Astrocyte (in vitro differentiated cells and primary cell): ENCODE results near the gene CLCN7.

Source experiments
- EZH2 ChIP-seq: IDR thresholded peaks from 2 replicates; pipeline ENCODE4 v1.6.1; 2012; ENCODE audit warnings: mild to moderate bottlenecking, low read length, inconsistent platforms; ENCODE audit not compliant: insufficient read depth
- TF ChIP-seq, protein P1 (sequence below): IDR thresholded peaks from 2 replicates; pipeline ENCODE4 v1.5.1; 2011; ENCODE audit warnings: low read depth, mild to moderate bottlenecking, inconsistent platforms, low read length, moderate library complexity; ENCODE audit not compliant: insufficient read depth

GRCh38 chr16:1510941-1511351 is 36.1 kb upstream of the CLCN7 start:
- TF ChIP-seq, protein P1, sequence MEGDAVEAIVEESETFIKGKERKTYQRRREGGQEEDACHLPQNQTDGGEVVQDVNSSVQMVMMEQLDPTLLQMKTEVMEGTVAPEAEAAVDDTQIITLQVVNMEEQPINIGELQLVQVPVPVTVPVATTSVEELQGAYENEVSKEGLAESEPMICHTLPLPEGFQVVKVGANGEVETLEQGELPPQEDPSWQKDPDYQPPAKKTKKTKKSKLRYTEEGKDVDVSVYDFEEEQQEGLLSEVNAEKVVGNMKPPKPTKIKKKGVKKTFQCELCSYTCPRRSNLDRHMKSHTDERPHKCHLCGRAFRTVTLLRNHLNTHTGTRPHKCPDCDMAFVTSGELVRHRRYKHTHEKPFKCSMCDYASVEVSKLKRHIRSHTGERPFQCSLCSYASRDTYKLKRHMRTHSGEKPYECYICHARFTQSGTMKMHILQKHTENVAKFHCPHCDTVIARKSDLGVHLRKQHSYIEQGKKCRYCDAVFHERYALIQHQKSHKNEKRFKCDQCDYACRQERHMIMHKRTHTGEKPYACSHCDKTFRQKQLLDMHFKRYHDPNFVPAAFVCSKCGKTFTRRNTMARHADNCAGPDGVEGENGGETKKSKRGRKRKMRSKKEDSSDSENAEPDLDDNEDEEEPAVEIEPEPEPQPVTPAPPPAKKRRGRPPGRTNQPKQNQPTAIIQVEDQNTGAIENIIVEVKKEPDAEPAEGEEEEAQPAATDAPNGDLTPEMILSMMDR, result no peak
- no peak for TF ChIP-seq EZH2
